ENCODE data around the gene TBC1D5. TPM values are rescaled to one million over a fixed set of nuclear protein-coding genes. Genes with fewer than 3 reads are reported as not detected.

TBC1D5 gene
- total and polyA plus RNA-seq, 2 of the 8 experiments (the other 6 are each of a cell fraction or from before 2014, with no cell fraction given) = 11.0 to 22.9 TPM

DNA sequence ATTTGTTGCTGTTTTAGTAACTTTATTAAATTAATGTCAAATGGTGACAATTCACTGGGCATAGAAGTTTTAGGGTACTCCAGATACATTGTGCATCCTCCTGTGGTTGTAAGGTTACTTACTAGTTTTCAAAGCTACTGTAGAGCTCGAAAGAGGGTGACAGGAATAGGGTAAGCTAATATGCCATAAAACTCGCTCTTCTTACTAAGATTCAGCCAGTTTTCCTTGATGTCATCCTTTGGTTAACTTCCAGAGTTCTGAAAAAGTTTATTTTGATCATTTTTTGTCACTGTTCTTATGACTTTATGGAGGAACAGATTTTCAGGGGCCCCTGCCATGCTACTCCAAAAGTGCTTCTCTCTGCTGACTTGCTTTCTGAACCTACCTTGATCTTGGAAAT is 522.8 kb downstream of the TBC1D5 start:
- POLR2A ChIA-PET (ENCODE audit: partially characterized antibody) = no interaction called here
- no peak overlapping the region for H3K56ac ChIP-seq (replicated peaks; ENCODE audit: insufficient read length, low read depth, low read length)
- H3K4ac ChIP-seq (replicated peaks; ENCODE audit: insufficient read length, low read depth, low read length) = no peak overlapping the region
- no peak for FAIRE-seq
- H3K9me3 ChIP-seq (ENCODE audit: insufficient read depth in 2 of 2, low read depth in 1 of 2, low read length in 1 of 2) = no peaks in the 10 kb centered on the region
- CTCF ChIA-PET (ENCODE audit: partially characterized antibody) = interaction anchor here (0.9 to 1.0 kb wide), 2 partner anchors 26 to 195 kb away, joined by 3 to 4 read pairs; no protein-coding TSS in a partner anchor
- no peak overlapping the region for H2BK5ac ChIP-seq (ENCODE audit: low read depth, low read length)
- H3K14ac ChIP-seq (ENCODE audit: insufficient read length) = no peak overlapping the region
- H2BK20ac ChIP-seq (ENCODE audit: low read length) = no peak overlapping the region
- WGBS, 2 experiments (ENCODE audit: extremely low coverage in 1 of 2, insufficient coverage in 1 of 2, insufficient read length in 1 of 2, insufficient replicate concordance in 2 of 2, low coverage in 1 of 2, low lambda C conversion rate in 2 of 2, missing lambda C conversion rate in 1 of 2) = 86% methylated on average over 2 of the region's 2 CpGs; no CpG with 5 or more reads in 1 of the 2 experiments
- no peak overlapping the region for H3K23ac ChIP-seq (ENCODE audit: insufficient read length)
- no peaks in the 10 kb centered on the region for H3K27me3 ChIP-seq (replicated peaks in 1 of 4; ENCODE audit: control insufficient read depth in 3 of 4, extremely low read depth in 1 of 4, insufficient read depth in 3 of 4, low read length in 3 of 4)
- H3K27ac ChIP-seq (ENCODE audit: low read depth, low read length) = no peak overlapping the region
- no peak overlapping the region for H2BK120ac ChIP-seq (replicated peaks; ENCODE audit: low read depth, low read length)
- H2AFZ ChIP-seq (ENCODE audit: low read length) = no peak overlapping the region
- DNase-seq (ENCODE audit: low read depth in 1 of 2, low spot score in 2 of 2) = no peak
- no peak overlapping the region for H2BK12ac ChIP-seq (ENCODE audit: low read depth, low read length)
- no peaks in the 10 kb centered on the region for H4K20me1 ChIP-seq (replicated peaks in 1 of 2; ENCODE audit: control insufficient read depth in 1 of 2, insufficient read depth in 2 of 2, low read length in 2 of 2)
- H2AK5ac ChIP-seq (ENCODE audit: low read depth, low read length) = no peak overlapping the region
- no peaks in the 10 kb centered on the region for H3K4me1 ChIP-seq (replicated peaks in 1 of 4; ENCODE audit: control insufficient read depth in 3 of 4, insufficient read depth in 4 of 4, low read length in 3 of 4)
- no peaks in the 10 kb centered on the region for H3K79me1 ChIP-seq (ENCODE audit: low read depth, low read length)
- H3K23me2 ChIP-seq (ENCODE audit: low read depth, low read length) = no peaks in the 10 kb centered on the region
- no peaks in the 10 kb centered on the region for H3K36me3 ChIP-seq (ENCODE audit: control insufficient read depth in 2 of 4, insufficient read depth in 4 of 4, low read length in 3 of 4)
- no peak overlapping the region for H4K91ac ChIP-seq (replicated peaks; ENCODE audit: insufficient read length, low read length)
- no peaks in the 10 kb centered on the region for H3K79me2 ChIP-seq (ENCODE audit: control insufficient read depth in 1 of 2, insufficient read depth in 2 of 2, low read length in 2 of 2)
- no peak overlapping the region for H3K9ac ChIP-seq (replicated peaks in 1 of 4; ENCODE audit: extremely low read depth in 1 of 4, low read depth in 3 of 4, low read length in 3 of 4)
- no peak overlapping the region for H4K5ac ChIP-seq (ENCODE audit: insufficient read length, low read depth, low read length)
- no peak overlapping the region for H3K4me2 ChIP-seq (ENCODE audit: insufficient read depth in 1 of 2, low read depth in 2 of 2, low read length in 2 of 2)
- TF ChIP-seq BACH1 (IDR thresholded peaks at IDR 0.05; ENCODE audit: low read length) (no peak), GTF2F1 (IDR thresholded peaks at IDR 0.05; ENCODE audit: borderline replicate concordance, low read depth, low read length) (no peak), POLR2AphosphoS5 (IDR thresholded peaks at IDR 0.05; ENCODE audit: low read depth, low read length) (no peak)
- H2BK15ac ChIP-seq (ENCODE audit: low read length) = no peak overlapping the region
- no peak overlapping the region for H4K8ac ChIP-seq (ENCODE audit: extremely low read depth, insufficient read depth, low read length)
- H3K4me3 ChIP-seq (ENCODE audit: extremely low read depth in 1 of 4, insufficient read depth in 2 of 4, low read depth in 3 of 4, low read length in 4 of 4) = no peak overlapping the region
- no peak overlapping the region for H3K18ac ChIP-seq (ENCODE audit: extremely low read depth, low read length)
